Stimulated activated effector memory CD8-positive, alpha-beta T cell treated with anti-CD3 and anti-CD28 coated beads, Interleukin-12 subunit alpha, Interleukin-12 subunit beta, amount 100 ng/mL, for 72 hours (primary cell): Measurements from ENCODE around the gene SYT11.

Source experiments
- ATAC-seq: fragments of 150-1000 bp; cut with Tn5 transposase; 2 replicates; pipeline ENCODE4 v1.10.0; 2021
- DNase-seq, 2 donors: peaks; one replicate each; pipeline ENCODE4 v3.0.0; 2021 to 2022; ENCODE audit warnings: low spot score in 2 of 2
- H3K27ac Mint-ChIP-seq: one replicate; pipeline ENCODE4 v1.8.0; 2022; ENCODE audit warnings: mild to moderate bottlenecking, mixed read lengths
- H3K36me3 Mint-ChIP-seq: one replicate; pipeline ENCODE4 v1.8.0; 2022; ENCODE audit warnings: mild to moderate bottlenecking, mixed read lengths
- H3K4me1 Mint-ChIP-seq: one replicate; pipeline ENCODE4 v1.8.0; 2022; ENCODE audit warnings: mixed read lengths
- H3K4me3 Mint-ChIP-seq: one replicate; pipeline ENCODE4 v1.8.0; 2022; ENCODE audit warnings: mild to moderate bottlenecking, mixed read lengths
- H3K9me3 Mint-ChIP-seq: one replicate; pipeline ENCODE4 v1.8.0; 2022; ENCODE audit warnings: mixed read lengths

The SYT11 gene

GRCh38 chr1:155856257-155856974, 3.0 kb upstream of the SYT11 start:
- Mint-ChIP-seq H3K4me3 (peak overlapping the region; percentile 100), H3K9me3 (no peaks in the 10 kb centered on the region), H3K27ac (peak overlapping the region; percentile 100), H3K4me1 (peaks cover 61% of the 10 kb centered on the region), H3K36me3 (peaks cover 83% of the 10 kb centered on the region)
- ATAC-seq (no peak), DNase-seq (no peak)

GRCh38 chr1:155856975-155857930, 2.1 kb upstream of the SYT11 start, which contains the start of gene GON4L:
Gene GON4L, minus strand, starts transcription at chr1:155857214. Its CDS starts 3,434 bp downstream, at chr1:155853780.
- Mint-ChIP-seq H3K27ac (peak within 1 kb of the TSS; percentile 100), H3K4me1 (peaks cover 57% of the 10 kb centered on the region), H3K36me3 (peaks cover 75% of the 10 kb centered on the region), H3K4me3 (peak within 1 kb of the TSS; percentile 100), H3K9me3 (no peaks in the 10 kb centered on the region)
- DNase-seq: peak; percentile 74 to 92
- ATAC-seq: peak; percentile 74

- ATAC-seq (no peak), DNase-seq (peak; percentile 9 to 74)
- no peaks in the 10 kb centered on the region for H3K9me3 Mint-ChIP-seq
- peak overlapping the region; percentile 100 for H3K4me3 Mint-ChIP-seq
- peaks cover 57% of the 10 kb centered on the region for H3K4me1 Mint-ChIP-seq
- H3K27ac Mint-ChIP-seq: peak overlapping the region; percentile 98
- H3K36me3 Mint-ChIP-seq: peaks cover 63% of the 10 kb centered on the region
Measured at GRCh38 chr1:155858800-155859233, 550 bp upstream of the SYT11 start.

- ATAC-seq: peak; percentile 77
- peak overlapping the region; percentile 98 for H3K27ac Mint-ChIP-seq
- no peaks in the 10 kb centered on the region for H3K9me3 Mint-ChIP-seq
- H3K4me3 Mint-ChIP-seq: peak overlapping the region; percentile 100
- DNase-seq: peak; percentile 65 to 91
- H3K36me3 Mint-ChIP-seq: peaks cover 52% of the 10 kb centered on the region
- H3K4me1 Mint-ChIP-seq: peaks cover 54% of the 10 kb centered on the region
Measured at GRCh38 chr1:155859881-155860871, 809 bp downstream of the SYT11 start.

GRCh38 chr1:155860970-155861510, 1.7 kb downstream of the SYT11 start:
- DNase-seq (no peak), ATAC-seq (no peak)
- Mint-ChIP-seq H3K9me3 (no peaks in the 10 kb centered on the region), H3K27ac (peak overlapping the region; percentile 98), H3K4me3 (peak overlapping the region; percentile 100), H3K36me3 (peaks cover 47% of the 10 kb centered on the region), H3K4me1 (peaks cover 49% of the 10 kb centered on the region)

GRCh38 chr1:155861896-155862295, 2.5 kb downstream of the SYT11 start:
- peaks cover 39% of the 10 kb centered on the region for H3K36me3 Mint-ChIP-seq
- no peak overlapping the region for H3K27ac Mint-ChIP-seq
- DNase-seq (no peak), ATAC-seq (no peak)
- no peak overlapping the region for H3K4me3 Mint-ChIP-seq
- no peaks in the 10 kb centered on the region for H3K9me3 Mint-ChIP-seq
- H3K4me1 Mint-ChIP-seq: peaks cover 41% of the 10 kb centered on the region

GRCh38 chr1:155864393-155864792, 5.0 kb downstream of the SYT11 start:
- Mint-ChIP-seq H3K27ac (no peak overlapping the region), H3K9me3 (no peaks in the 10 kb centered on the region), H3K4me3 (no peak overlapping the region), H3K4me1 (peaks cover 34% of the 10 kb centered on the region), H3K36me3 (peaks cover 38% of the 10 kb centered on the region)
- DNase-seq (no peak), ATAC-seq (no peak)

GRCh38 chr1:155867766-155868165, 8.4 kb downstream of the SYT11 start:
- Mint-ChIP-seq H3K36me3 (peaks cover 34% of the 10 kb centered on the region), H3K9me3 (no peaks in the 10 kb centered on the region), H3K4me3 (no peak overlapping the region), H3K4me1 (peaks cover 5% of the 10 kb centered on the region), H3K27ac (no peak overlapping the region)
- DNase-seq: no peak
- no peak for ATAC-seq

GRCh38 chr1:155871390-155871789, 12.0 kb downstream of the SYT11 start:
- H3K27ac Mint-ChIP-seq: no peak overlapping the region
- no peaks in the 10 kb centered on the region for H3K9me3 Mint-ChIP-seq
- ATAC-seq (no peak), DNase-seq (no peak)
- H3K4me1 Mint-ChIP-seq: peaks cover 5% of the 10 kb centered on the region
- H3K4me3 Mint-ChIP-seq: no peak overlapping the region
- H3K36me3 Mint-ChIP-seq: peaks cover 42% of the 10 kb centered on the region

GRCh38 chr1:155872527-155872926, 13.2 kb downstream of the SYT11 start:
- Mint-ChIP-seq H3K4me1 (peaks cover 5% of the 10 kb centered on the region), H3K36me3 (peaks cover 42% of the 10 kb centered on the region), H3K4me3 (no peak overlapping the region), H3K27ac (no peak overlapping the region), H3K9me3 (no peaks in the 10 kb centered on the region)
- ATAC-seq: no peak
- DNase-seq: no peak

GRCh38 chr1:155873860-155874259, 14.5 kb downstream of the SYT11 start:
- H3K36me3 Mint-ChIP-seq: peaks cover 42% of the 10 kb centered on the region
- ATAC-seq (no peak), DNase-seq (no peak)
- H3K27ac Mint-ChIP-seq: no peak overlapping the region
- H3K9me3 Mint-ChIP-seq: no peaks in the 10 kb centered on the region
- H3K4me1 Mint-ChIP-seq: no peaks in the 10 kb centered on the region
- H3K4me3 Mint-ChIP-seq: no peak overlapping the region

GRCh38 chr1:155877945-155878344, 18.6 kb downstream of the SYT11 start:
- Mint-ChIP-seq H3K4me1 (no peaks in the 10 kb centered on the region), H3K36me3 (peaks cover 55% of the 10 kb centered on the region), H3K9me3 (no peaks in the 10 kb centered on the region), H3K4me3 (no peak overlapping the region), H3K27ac (peak overlapping the region; percentile 66)
- DNase-seq: no peak
- ATAC-seq: no peak

- ATAC-seq (no peak), DNase-seq (no peak)
- H3K9me3 Mint-ChIP-seq: no peaks in the 10 kb centered on the region
- peaks cover 59% of the 10 kb centered on the region for H3K36me3 Mint-ChIP-seq
- no peaks in the 10 kb centered on the region for H3K4me1 Mint-ChIP-seq
- no peak overlapping the region for H3K27ac Mint-ChIP-seq
- H3K4me3 Mint-ChIP-seq: no peak overlapping the region
Measured at GRCh38 chr1:155880251-155880650, 20.9 kb downstream of the SYT11 start.

GRCh38 chr1:155880950-155881349, 21.6 kb downstream of the SYT11 start:
- no peak overlapping the region for H3K4me3 Mint-ChIP-seq
- DNase-seq (no peak), ATAC-seq (no peak)
- H3K27ac Mint-ChIP-seq: no peak overlapping the region
- no peaks in the 10 kb centered on the region for H3K9me3 Mint-ChIP-seq
- H3K36me3 Mint-ChIP-seq: peaks cover 62% of the 10 kb centered on the region
- no peaks in the 10 kb centered on the region for H3K4me1 Mint-ChIP-seq
